ENCODE measurements around the gene PKP4. TPM values are rescaled to one million over a fixed set of nuclear protein-coding genes. Genes with fewer than 3 reads are reported as not detected.

The PKP4 gene
- total and polyA plus RNA-seq, 2 of the 8 experiments (the other 6 are each of a cell fraction or from before 2014, with no cell fraction given): 48.2 to 88.0 TPM

GRCh38 chr2:158589303-158589702, 132.6 kb downstream of the PKP4 start:
- no peak for TF ChIP-seq KDM5A (IDR thresholded peaks at IDR 0.05; ENCODE audit: low read length)
- TF ChIP-seq CTBP2 (IDR thresholded peaks at IDR 0.05; ENCODE audit: borderline replicate concordance, insufficient read depth, insufficient read length, low read length): no peak
- no peak for TF ChIP-seq SAP30 (IDR thresholded peaks at IDR 0.05; ENCODE audit: insufficient read depth, insufficient replicate concordance, low read length)
- no peak for TF ChIP-seq E2F6 (IDR thresholded peaks at IDR 0.05)
- Histone ChIP-seq H3K4me1 (replicated peaks in 1 of 4; ENCODE audit: control insufficient read depth in 3 of 4, insufficient read depth in 4 of 4, low read length in 3 of 4) (no peaks in the 10 kb centered on the region), H3K4ac (replicated peaks; ENCODE audit: insufficient read length, low read depth, low read length) (no peak overlapping the region), H3K9me3 (ENCODE audit: insufficient read depth in 2 of 2, low read depth in 1 of 2, low read length in 1 of 2) (no peaks in the 10 kb centered on the region), H3K79me2 (ENCODE audit: control insufficient read depth in 1 of 2, insufficient read depth in 2 of 2, low read length in 2 of 2) (no peaks in the 10 kb centered on the region), H4K20me1 (replicated peaks in 1 of 2; ENCODE audit: control insufficient read depth in 1 of 2, insufficient read depth in 2 of 2, low read length in 2 of 2) (peaks cover 1 to 5% of the 10 kb centered on the region in 2 experiments), H2BK120ac (replicated peaks; ENCODE audit: low read depth, low read length) (no peak overlapping the region), H3K79me1 (ENCODE audit: low read depth, low read length) (no peaks in the 10 kb centered on the region), H3K4me2 (ENCODE audit: insufficient read depth in 1 of 2, low read depth in 2 of 2, low read length in 2 of 2) (no peak overlapping the region), H2BK5ac (ENCODE audit: low read depth, low read length) (no peak overlapping the region), H2AFZ (ENCODE audit: low read length) (no peak overlapping the region), H3K9ac (replicated peaks in 1 of 4; ENCODE audit: extremely low read depth in 1 of 4, low read depth in 3 of 4, low read length in 3 of 4) (no peak overlapping the region), H2BK15ac (ENCODE audit: low read length) (no peak overlapping the region), H2AK5ac (ENCODE audit: low read depth, low read length) (no peak overlapping the region), H3K27me3 (replicated peaks in 1 of 4; ENCODE audit: control insufficient read depth in 3 of 4, extremely low read depth in 1 of 4, insufficient read depth in 3 of 4, low read length in 3 of 4) (no peaks in the 10 kb centered on the region), H4K8ac (ENCODE audit: extremely low read depth, insufficient read depth, low read length) (no peak overlapping the region), H3K4me3 (ENCODE audit: extremely low read depth in 1 of 4, insufficient read depth in 2 of 4, low read depth in 3 of 4, low read length in 4 of 4) (no peak overlapping the region), H3K36me3 (ENCODE audit: control insufficient read depth in 2 of 4, insufficient read depth in 4 of 4, low read length in 3 of 4) (no peaks in the 10 kb centered on the region; a peak in 1 of 8 replicates), H2BK12ac (ENCODE audit: low read depth, low read length) (no peak overlapping the region), H2BK20ac (ENCODE audit: low read length) (no peak overlapping the region), H4K5ac (ENCODE audit: insufficient read length, low read depth, low read length) (no peak overlapping the region), H3K56ac (replicated peaks; ENCODE audit: insufficient read length, low read depth, low read length) (no peak overlapping the region), H3K14ac (ENCODE audit: insufficient read length) (no peak overlapping the region), H4K91ac (replicated peaks; ENCODE audit: insufficient read length, low read length) (no peak overlapping the region), H3K23me2 (ENCODE audit: low read depth, low read length) (no peaks in the 10 kb centered on the region), H3K27ac (ENCODE audit: low read depth, low read length) (no peak overlapping the region), H3K18ac (ENCODE audit: extremely low read depth, low read length) (no peak overlapping the region), H3K23ac (ENCODE audit: insufficient read length) (no peak overlapping the region)
- FAIRE-seq: no peak
- 89% methylated on average over 4 of the region's 4 CpGs; no CpG with 5 or more reads in 1 of the 2 experiments for WGBS, 2 experiments (ENCODE audit: extremely low coverage in 1 of 2, insufficient coverage in 1 of 2, insufficient read length in 1 of 2, insufficient replicate concordance in 2 of 2, low coverage in 1 of 2, low lambda C conversion rate in 2 of 2, missing lambda C conversion rate in 1 of 2)
- ChIA-PET CTCF (ENCODE audit: partially characterized antibody) (no interaction called here), POLR2A (ENCODE audit: partially characterized antibody) (no interaction called here)
- DNase-seq (ENCODE audit: low read depth in 1 of 2, low spot score in 2 of 2): no peak
